Measurements from ENCODE around the gene SLC6A18. TPM values are rescaled to one million over a fixed set of nuclear protein-coding genes. Genes with fewer than 3 reads are reported as not detected.
"Not testable (repeated sequence)": the region's sequence is repeated elsewhere in the genome, so short reads cannot be mapped to it uniquely, and the experiment has no call there.

SLC6A18 gene
- total RNA-seq, 1 experiment from 2014 or later: not detected

GRCh38 chr5:1265461-1266455 lies 40.6 kb downstream of the SLC6A18 start:
- no peak for TF ChIP-seq CTCF (IDR thresholded peaks at IDR 0.05; ENCODE audit: unreplicated experiment)
- DNase-seq: no peak
- intact Hi-C loops (cut with micrococcal nuclease; ENCODE audit: unreplicated experiment): no loop called here
- Mint-ChIP-seq H3K27me3 (ENCODE audit: unreplicated experiment) (peaks cover 17% of the 10 kb centered on the region), H3K4me3 (ENCODE audit: low read depth, unreplicated experiment) (no peak overlapping the region), H3K36me3 (ENCODE audit: insufficient read depth, unreplicated experiment) (no peaks in the 10 kb centered on the region), H3K4me1 (ENCODE audit: low read depth, unreplicated experiment) (no peaks in the 10 kb centered on the region), H3K27ac (ENCODE audit: unreplicated experiment) (no peak overlapping the region), H3K9me3 (ENCODE audit: low read depth, unreplicated experiment) (peaks cover 3% of the 10 kb centered on the region)
- CTCF ChIA-PET: interaction anchor here (0.9 kb wide), 1 partner anchor 12 kb away, joined by 3 read pairs; no protein-coding TSS in a partner anchor
- BruUV-seq (replicated peaks): no TSS peak

GRCh38 chr5:1266791-1267190 lies 41.6 kb downstream of the SLC6A18 start:
- CTCF ChIA-PET: interaction anchor here (0.6 kb wide), 1 partner anchor 57 kb away, joined by 5 read pairs; no protein-coding TSS in a partner anchor
- peaks cover 3% of the 10 kb centered on the region for H3K9me3 Mint-ChIP-seq (ENCODE audit: low read depth, unreplicated experiment)
- TF ChIP-seq CTCF (IDR thresholded peaks at IDR 0.05; ENCODE audit: unreplicated experiment): no peak

GRCh38 chr5:1267464-1267863 lies 42.3 kb downstream of the SLC6A18 start:
- intact Hi-C loops (cut with micrococcal nuclease; ENCODE audit: unreplicated experiment); H3K4me1 Mint-ChIP-seq (ENCODE audit: low read depth, unreplicated experiment); H3K27me3 Mint-ChIP-seq (ENCODE audit: unreplicated experiment); DNase-seq; H3K27ac Mint-ChIP-seq (ENCODE audit: unreplicated experiment); BruUV-seq (replicated peaks); H3K4me3 Mint-ChIP-seq (ENCODE audit: low read depth, unreplicated experiment); H3K9me3 Mint-ChIP-seq (ENCODE audit: low read depth, unreplicated experiment); H3K36me3 Mint-ChIP-seq (ENCODE audit: insufficient read depth, unreplicated experiment): not testable (repeated sequence)
- CTCF ChIA-PET: interaction anchor here (0.6 kb wide), 1 partner anchor 58 kb away, joined by 5 read pairs; no protein-coding TSS in a partner anchor

More at GRCh38 chr5:1266791-1267190, 41.6 kb downstream of the SLC6A18 start:
- peaks cover 15% of the 10 kb centered on the region for H3K27me3 Mint-ChIP-seq (ENCODE audit: unreplicated experiment)
- no peaks in the 10 kb centered on the region for H3K36me3 Mint-ChIP-seq (ENCODE audit: insufficient read depth, unreplicated experiment)
- no peaks in the 10 kb centered on the region for H3K4me1 Mint-ChIP-seq (ENCODE audit: low read depth, unreplicated experiment)
- H3K27ac Mint-ChIP-seq (ENCODE audit: unreplicated experiment): no peak overlapping the region
- DNase-seq: no peak
- intact Hi-C loops (cut with micrococcal nuclease; ENCODE audit: unreplicated experiment): no loop called here
- BruUV-seq (replicated peaks): no TSS peak
- no peak overlapping the region for H3K4me3 Mint-ChIP-seq (ENCODE audit: low read depth, unreplicated experiment)

GRCh38 chr5:1268056-1268455 lies 42.9 kb downstream of the SLC6A18 start:
- TF ChIP-seq CTCF (IDR thresholded peaks at IDR 0.05; ENCODE audit: unreplicated experiment): no peak
- BruUV-seq (replicated peaks): no TSS peak
- no peaks in the 10 kb centered on the region for H3K4me1 Mint-ChIP-seq (ENCODE audit: low read depth, unreplicated experiment)
- no peak overlapping the region for H3K4me3 Mint-ChIP-seq (ENCODE audit: low read depth, unreplicated experiment)
- CTCF ChIA-PET: no interaction called here
- no peak overlapping the region for H3K27ac Mint-ChIP-seq (ENCODE audit: unreplicated experiment)
- H3K9me3 Mint-ChIP-seq (ENCODE audit: low read depth, unreplicated experiment): peaks cover 3% of the 10 kb centered on the region
- intact Hi-C loops (cut with micrococcal nuclease; ENCODE audit: unreplicated experiment): no loop called here
- peaks cover 3% of the 10 kb centered on the region for H3K27me3 Mint-ChIP-seq (ENCODE audit: unreplicated experiment)
- no peaks in the 10 kb centered on the region for H3K36me3 Mint-ChIP-seq (ENCODE audit: insufficient read depth, unreplicated experiment)
- no peak for DNase-seq
